ENCODE results near the gene SLC17A7.

SLC17A7 gene

GRCh38 chr19:49439836-49440235 lies 1.5 kb downstream of the SLC17A7 start:
- TF ChIP-seq ZNF70 (CRISPR knock-in tag; IDR thresholded peaks at IDR 0.05) = no peak
- no peak for ATAC-seq

- ATAC-seq = no peak
- TF ChIP-seq SNAI2 (CRISPR knock-in tag; IDR thresholded peaks at IDR 0.05) (no peak), ZFP3 (CRISPR knock-in tag; IDR thresholded peaks at IDR 0.05) (no peak), PATZ1 (CRISPR knock-in tag; IDR thresholded peaks at IDR 0.05; ENCODE audit: borderline replicate concordance) (no peak), ESRRG (CRISPR knock-in tag; IDR thresholded peaks at IDR 0.05) (no peak), TOX (CRISPR knock-in tag; IDR thresholded peaks at IDR 0.05; ENCODE audit: borderline replicate concordance) (no peak), CREB5 (CRISPR knock-in tag; IDR thresholded peaks at IDR 0.05; ENCODE audit: low read depth) (no peak), ZNF8 (CRISPR knock-in tag; IDR thresholded peaks at IDR 0.05) (no peak), ZC3H10 (CRISPR knock-in tag; IDR thresholded peaks at IDR 0.05) (no peak), CSDC2 (CRISPR knock-in tag; IDR thresholded peaks at IDR 0.05) (no peak), POU6F1 (CRISPR knock-in tag; IDR thresholded peaks at IDR 0.05; ENCODE audit: borderline replicate concordance, low read depth) (no peak), GLIS3 (CRISPR knock-in tag; IDR thresholded peaks at IDR 0.05) (no peak), OSR1 (CRISPR knock-in tag; IDR thresholded peaks at IDR 0.05) (no peak), TCF4 (CRISPR knock-in tag; IDR thresholded peaks at IDR 0.05; ENCODE audit: borderline replicate concordance) (no peak), ZNF565 (CRISPR knock-in tag; conservative IDR thresholded peaks at IDR 0.05; ENCODE audit: low read depth) (no peak), TSHZ2 (CRISPR knock-in tag; IDR thresholded peaks at IDR 0.05) (no peak), ZFP30 (CRISPR knock-in tag; IDR thresholded peaks at IDR 0.05) (no peak), RARB (CRISPR knock-in tag; IDR thresholded peaks at IDR 0.05) (no peak), CSRNP3 (CRISPR knock-in tag; IDR thresholded peaks at IDR 0.05) (no peak), PPARA (CRISPR knock-in tag; IDR thresholded peaks at IDR 0.05; ENCODE audit: borderline replicate concordance) (no peak), ZNF70 (CRISPR knock-in tag; IDR thresholded peaks at IDR 0.05) (no peak)
These were observed 3.1 kb downstream of the SLC17A7 start for GRCh38 chr19:49438261-49438660.

GRCh38 chr19:49437231-49437630 lies 4.1 kb downstream of the SLC17A7 start:
- no peak for ATAC-seq
- TF ChIP-seq RARB (CRISPR knock-in tag; IDR thresholded peaks at IDR 0.05) (no peak), ARNTL (CRISPR knock-in tag; IDR thresholded peaks at IDR 0.05; ENCODE audit: borderline replicate concordance, low read depth) (no peak), PPARA (CRISPR knock-in tag; IDR thresholded peaks at IDR 0.05; ENCODE audit: borderline replicate concordance) (no peak), TOX (CRISPR knock-in tag; IDR thresholded peaks at IDR 0.05; ENCODE audit: borderline replicate concordance) (no peak), GLIS3 (CRISPR knock-in tag; IDR thresholded peaks at IDR 0.05) (no peak), CSRNP3 (CRISPR knock-in tag; IDR thresholded peaks at IDR 0.05) (no peak), TSHZ2 (CRISPR knock-in tag; IDR thresholded peaks at IDR 0.05) (no peak), SNAI2 (CRISPR knock-in tag; IDR thresholded peaks at IDR 0.05) (no peak), TCF4 (CRISPR knock-in tag; IDR thresholded peaks at IDR 0.05; ENCODE audit: borderline replicate concordance) (no peak), ZC3H10 (CRISPR knock-in tag; IDR thresholded peaks at IDR 0.05) (no peak), POU6F1 (CRISPR knock-in tag; IDR thresholded peaks at IDR 0.05; ENCODE audit: borderline replicate concordance, low read depth) (no peak), ZNF565 (CRISPR knock-in tag; conservative IDR thresholded peaks at IDR 0.05; ENCODE audit: low read depth) (no peak), ZNF8 (CRISPR knock-in tag; IDR thresholded peaks at IDR 0.05) (no peak), ZFP3 (CRISPR knock-in tag; IDR thresholded peaks at IDR 0.05) (no peak), ZNF70 (CRISPR knock-in tag; IDR thresholded peaks at IDR 0.05) (no peak)
